GM19397 (cell line): ENCODE data around the gene TTLL3.

ENCODE experiments used
- ATAC-seq: cut with Tn5 transposase; IDR thresholded peaks from one replicate; pipeline ENCODE4 v1.9.1; 2021; ENCODE audit warnings: mild to moderate bottlenecking, moderate library complexity; ENCODE audit not compliant: unreplicated experiment

TTLL3 gene

DNA sequence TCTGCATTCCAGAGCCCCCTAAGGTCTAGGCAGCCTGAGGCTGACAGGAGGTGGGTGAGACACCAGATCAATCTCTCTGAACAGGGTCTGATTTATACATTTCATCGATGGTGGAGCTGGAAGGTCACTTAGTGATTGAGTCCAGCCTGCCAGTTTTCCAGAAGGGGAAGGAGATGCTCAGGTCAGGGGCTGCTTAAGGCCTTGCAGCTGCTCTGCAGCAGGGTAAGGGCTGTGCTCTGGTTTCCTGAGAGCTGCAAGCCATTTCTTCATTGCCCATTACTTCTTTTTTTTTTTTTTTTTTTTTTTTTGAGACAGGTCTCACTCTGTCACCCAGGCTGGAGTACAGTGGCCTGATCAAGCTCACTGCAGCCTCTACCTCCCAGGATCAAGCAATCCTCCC, 28.5 kb upstream of the TTLL3 start:
- no peak for ATAC-seq

DNA sequence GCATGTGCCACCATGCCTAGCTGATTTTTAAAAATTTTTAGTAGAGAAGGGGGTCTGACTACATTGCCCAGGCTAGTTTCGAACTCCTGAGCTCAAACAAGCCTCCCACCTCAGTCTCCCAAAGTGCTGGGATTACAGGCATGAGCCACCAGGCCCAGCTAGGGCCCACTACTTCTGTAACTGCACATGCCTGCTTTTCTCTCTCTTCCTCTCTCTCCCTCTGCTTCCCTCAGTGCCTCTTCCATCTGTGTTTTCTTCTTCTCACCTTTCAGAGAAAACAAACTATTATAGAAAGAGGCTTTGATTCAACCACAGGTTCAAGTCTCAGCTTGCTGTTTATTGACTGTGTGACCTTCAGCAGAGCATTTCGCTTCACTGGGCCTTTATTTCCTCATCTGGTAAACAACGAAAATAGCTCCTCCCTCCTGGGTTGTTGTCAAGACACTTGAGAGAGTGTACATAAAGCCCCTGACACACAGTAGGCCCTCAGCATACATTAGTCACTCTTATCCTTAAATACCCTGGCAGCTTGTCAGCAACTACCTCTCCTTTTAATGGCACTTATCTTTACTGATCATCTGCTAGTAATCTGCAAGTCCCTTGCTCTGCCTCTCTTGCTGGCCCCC, 28.0 kb upstream of the TTLL3 start:
- no peak for ATAC-seq

DNA sequence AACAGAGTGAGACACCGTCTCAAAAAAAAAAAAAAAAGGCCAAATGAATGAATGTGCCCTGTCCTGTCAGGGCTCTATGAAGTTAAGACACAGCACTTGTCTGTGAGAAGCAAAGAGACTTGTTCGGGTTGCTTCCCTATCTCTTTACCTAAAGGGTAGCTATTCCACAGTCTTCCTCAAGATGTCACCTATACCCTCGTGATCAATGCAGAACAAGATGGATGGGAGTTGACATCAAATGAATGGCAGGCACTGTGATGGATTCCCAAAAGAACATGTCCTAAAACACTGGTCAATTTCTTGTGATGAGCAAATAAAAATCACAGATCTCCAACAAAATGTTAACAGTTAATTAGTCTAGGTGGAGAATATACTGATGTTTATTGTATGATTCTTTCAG, 27.3 kb upstream of the TTLL3 start:
- ATAC-seq, result no peak

DNA sequence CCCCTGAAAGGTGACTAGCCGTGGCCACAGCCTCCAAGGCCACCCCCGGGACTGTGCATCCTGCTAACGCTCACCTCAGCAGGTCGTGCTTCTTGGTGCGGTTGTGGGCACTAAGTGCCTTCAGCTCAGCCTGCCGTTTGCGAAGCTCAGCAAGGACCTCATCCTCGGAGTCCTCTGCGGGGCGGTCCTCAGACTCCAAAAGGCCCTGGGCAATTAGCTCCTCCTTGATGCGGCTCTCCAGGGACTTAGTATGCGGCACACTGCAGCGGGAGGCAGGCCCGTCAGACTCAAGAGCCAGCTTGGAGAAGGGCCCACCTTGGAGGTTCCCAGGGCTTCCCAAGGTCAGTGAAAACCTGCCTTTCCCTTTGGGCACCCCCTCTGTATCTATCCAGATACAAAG, 26.1 kb upstream of the TTLL3 start:
- ATAC-seq, result no peak

DNA sequence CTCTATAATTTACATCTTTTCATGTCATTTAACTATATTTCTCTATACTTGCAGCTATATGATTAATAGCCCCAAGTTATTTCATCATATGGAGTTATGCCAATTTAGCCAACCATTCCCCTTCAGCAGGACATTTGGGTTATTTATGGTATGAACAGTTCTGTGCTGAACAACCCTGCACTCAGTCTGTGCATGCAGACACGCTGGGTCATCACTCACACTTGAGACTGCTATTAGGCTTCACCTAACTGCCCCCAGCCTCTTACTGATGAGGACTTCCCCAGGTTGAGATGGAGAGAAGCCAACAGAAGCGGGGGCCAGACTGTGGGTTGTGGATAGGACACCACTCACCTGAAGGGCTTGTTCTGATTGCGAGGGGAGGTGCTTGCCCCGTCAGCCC, 25.1 kb upstream of the TTLL3 start:
- no peak for ATAC-seq

DNA sequence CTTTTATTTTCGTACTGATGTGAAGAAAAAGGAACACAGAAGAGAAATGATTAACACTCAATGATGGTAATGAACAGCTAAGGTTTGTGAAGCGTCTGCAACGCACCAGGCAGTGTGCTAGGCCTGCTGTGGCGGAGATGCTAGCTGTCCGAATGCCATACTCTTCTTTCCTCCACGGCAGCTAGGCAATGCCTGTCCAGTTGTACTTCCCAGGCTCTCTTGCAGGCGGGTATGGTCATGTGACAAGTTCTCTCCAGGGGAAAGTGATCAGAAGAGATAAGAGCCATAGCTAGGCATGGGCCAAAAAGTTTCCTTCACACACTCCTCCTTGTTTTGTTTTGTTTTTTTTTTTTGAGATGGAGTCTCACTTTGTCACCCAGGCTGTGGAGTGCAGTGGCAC, 24.5 kb upstream of the TTLL3 start:
- ATAC-seq, result no peak

DNA sequence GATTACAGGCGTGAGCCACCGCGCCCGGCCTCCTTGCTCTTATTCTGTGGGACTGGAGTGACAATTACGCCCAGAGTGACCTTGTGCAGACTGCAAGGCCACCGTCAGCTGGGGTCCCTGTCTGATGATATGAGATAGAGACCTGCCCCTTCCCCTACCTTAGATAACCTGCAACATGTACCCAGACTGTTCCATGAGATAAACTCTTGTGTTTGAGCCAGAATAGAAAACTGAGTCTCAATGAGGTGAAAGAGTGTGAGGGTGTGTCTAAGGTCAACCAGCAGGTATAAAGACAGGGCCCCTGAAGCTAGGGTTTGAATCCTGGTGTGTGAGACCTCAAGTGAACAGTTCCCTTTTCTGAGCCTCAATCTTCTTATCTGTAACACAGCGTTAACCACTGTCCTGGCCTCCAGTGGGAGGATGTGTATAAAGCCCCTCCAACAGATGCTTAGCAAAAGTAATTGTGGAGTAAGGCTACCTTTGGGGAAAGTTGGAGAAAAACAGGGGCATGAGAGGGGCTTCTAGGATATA, 23.8 kb upstream of the TTLL3 start:
- ATAC-seq, result no peak

DNA sequence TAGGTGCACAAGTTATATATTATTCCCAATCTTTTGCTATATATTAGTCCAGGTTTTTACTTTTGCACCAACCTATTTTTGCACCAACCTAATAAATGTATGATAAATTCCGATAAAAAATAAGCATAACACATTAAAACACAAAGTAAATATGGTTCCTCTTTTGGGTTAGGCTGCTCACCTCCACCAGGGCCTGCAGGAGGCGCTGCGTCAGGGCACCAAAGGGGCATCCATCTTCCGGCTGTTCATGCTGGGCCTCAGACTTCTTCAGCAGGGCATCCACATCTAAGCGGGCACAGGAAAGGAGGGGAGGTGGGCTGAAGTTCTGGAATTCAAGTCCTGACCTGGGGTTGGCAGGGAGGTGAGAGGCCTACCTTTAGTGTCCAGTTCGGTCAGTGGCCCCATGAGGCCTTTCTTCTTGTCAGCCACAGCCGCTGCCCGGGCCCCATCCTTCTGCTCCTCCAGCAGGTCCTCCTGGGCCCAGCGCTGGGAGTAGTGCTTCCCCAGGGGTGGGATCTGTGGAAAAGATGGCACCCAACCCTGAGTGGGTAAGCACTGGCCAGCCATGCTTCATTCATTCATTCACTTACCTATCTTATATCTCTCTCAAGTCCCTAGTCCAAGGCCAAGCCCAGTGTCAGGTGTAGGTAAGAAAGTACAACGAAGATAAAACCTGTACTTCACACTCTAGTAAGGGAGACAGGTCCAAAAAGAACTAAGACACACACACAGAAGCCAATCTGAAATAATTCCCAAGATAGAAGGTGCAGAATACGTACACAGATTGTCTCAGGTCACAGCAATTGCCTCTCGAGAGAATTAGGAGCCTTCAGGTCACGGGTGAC, 23.0 kb upstream of the TTLL3 start:
- no peak for ATAC-seq

DNA sequence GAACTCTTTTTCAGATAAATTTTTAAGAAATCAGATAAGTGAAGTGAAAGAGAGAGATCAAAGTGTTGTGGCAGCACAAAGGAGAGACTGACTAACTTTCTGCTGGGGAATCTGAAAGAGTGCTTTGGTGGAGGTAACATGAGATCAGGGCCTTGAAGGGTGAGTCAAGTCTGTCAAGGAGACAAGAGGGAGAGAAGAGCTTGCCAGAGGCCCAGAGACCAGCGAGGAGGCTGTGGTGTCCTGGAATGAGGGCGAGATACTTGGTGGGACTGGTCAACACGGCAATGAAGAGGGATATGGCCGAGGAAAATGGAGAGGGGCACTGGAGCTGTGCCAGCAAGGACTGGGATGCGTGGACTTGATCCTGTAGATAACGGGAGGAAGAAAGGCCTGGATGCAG, 22.3 kb upstream of the TTLL3 start:
- ATAC-seq, result no peak

DNA sequence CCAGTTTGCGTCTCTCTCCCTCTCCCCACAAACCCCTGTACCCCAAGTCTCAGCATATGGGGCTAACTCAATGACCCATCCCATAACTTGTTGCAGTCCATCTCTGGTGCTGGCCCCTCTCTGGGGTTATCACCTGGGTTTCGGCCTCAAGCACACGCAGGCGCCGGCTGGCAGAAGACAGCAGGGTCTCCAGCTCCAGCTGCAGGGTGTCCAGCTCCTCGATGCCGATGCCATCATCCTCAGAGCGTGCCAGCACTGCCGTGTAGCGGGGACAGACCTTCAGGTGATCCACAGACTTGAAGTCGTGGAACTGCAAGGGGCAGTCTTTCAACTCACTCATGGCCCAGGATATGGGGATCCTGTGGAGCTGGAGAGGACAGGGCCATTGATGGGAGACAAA, 18.9 kb upstream of the TTLL3 start:
- ATAC-seq, result no peak

DNA sequence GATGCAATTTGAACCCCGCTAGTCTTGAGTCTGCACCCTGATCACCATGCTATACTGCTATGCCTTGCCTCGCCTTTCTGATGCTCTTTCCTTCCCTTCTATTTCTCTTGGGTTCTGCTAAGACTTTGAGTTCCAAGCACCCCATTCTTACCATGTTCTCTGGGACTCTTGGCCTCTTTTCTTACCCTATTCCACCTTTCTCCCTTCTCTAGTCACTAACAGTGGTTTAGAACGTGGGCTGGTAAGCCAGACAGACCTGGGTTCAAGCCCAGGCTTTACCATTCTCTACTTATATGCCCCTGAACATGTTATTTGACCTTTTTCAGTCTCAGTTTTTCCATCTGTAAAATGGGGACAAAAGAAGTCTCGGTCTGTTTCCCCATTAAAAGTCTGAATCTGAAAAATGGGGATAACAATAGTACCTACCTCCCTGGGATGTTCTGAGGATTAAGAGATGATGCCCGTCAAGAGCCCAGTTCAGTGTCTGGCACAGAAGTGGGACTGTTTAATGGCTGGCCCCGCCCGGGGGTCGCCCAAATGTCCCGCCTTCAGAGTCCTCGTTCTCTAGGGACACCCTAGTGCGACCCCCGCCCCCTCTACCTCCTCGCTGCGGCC, 18.2 kb upstream of the TTLL3 start:
- no peak for ATAC-seq

DNA sequence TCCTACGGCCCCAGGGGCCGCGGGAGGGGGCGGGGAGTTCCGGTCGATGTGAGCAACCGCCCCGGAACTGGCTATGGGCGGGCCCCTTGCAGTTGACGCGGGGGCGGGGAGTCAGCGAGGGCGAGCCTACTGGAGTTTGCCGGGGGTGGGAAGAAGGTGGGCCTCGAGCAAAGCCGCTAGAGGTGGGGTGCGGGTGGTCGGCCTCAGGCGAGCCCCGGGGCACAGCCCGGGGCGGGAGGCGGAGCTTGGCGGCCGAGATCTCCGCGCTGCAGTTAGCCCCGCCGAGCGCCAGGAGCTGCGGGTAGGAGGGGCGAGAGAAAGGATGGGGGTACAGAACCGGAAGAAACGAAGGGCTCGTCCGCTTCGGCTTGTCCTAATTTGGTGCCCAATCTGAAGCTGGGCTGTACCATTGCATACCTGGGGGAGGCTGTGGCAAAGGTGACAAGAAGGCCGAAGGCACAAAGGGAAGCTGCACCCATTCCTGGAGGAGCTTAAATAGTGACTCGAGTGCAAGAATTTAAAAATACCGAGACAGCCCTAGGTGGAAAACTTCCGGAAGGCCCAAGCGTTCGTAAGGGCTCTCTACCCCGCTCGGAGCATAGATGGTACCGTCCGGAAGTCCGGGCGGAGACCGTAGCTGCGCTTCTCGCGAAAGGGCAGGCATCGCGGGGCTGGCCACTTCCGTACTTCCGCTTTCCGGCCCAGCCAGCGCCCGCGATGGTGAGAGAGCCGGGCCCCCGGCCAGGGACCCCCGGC, 17.5 kb upstream of the TTLL3 start, which contains the start of the genes ARPC4 and TADA3:
Gene ARPC4 (plus strand): TSS at position 678 of the 756 bp plus-strand sequence. CDS start 40 bp downstream, at position 718.
Gene TADA3 (minus strand): TSS at position 69 of the 756 bp plus-strand sequence. CDS start 1,007 bp downstream, outside the sequence.
- ATAC-seq, result peak; percentile 79

DNA sequence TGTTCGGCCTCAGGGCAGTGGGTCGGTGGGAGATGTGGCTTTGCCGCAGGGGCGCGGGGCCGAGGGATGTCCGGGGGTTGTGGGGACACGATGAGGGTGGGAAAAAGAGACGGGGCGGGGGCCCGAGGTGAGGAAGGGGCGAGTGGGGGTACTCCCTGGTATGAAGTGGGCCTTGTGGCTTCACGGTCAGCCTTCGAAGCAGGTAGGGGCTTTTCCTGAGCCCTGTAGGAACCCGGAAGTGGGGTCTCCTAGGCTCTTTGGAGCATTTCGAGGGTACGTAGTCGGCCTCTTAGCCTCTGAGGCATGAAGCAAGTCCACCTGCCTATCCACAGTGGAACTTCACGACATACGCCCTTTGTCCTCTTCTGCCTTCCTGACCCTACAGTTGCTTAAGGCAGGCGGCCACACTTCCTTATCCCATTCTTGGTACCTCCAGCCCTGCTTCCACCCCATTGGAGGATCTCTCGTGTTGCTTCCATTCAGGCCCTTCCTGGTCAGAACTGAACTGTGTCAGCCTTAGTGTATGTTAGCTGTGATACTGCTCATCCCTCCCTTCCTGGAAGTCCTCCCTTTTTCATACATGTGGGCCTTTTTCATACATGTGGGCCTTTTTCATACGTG, 16.8 kb upstream of the TTLL3 start:
- peak; percentile 3 for ATAC-seq

DNA sequence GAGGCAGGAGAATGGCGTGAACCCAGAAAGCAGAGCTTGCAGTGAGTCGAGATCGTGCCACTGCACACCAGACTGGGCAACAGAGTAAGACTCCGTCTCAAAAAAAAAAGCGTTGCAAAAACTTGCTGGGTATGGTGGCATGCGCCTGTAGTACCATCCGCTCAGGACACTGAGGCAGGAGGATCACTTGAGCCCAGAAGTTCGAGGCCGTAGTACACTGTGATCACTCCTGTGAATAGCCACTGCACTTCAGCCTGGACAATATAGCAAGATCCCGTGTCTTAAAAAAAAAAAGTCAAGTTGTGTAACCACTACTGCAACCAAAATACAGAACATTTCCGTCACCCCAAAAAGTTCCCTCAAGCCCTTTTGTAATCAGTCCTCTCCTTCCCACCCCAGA, 15.7 kb upstream of the TTLL3 start:
- no peak for ATAC-seq

DNA sequence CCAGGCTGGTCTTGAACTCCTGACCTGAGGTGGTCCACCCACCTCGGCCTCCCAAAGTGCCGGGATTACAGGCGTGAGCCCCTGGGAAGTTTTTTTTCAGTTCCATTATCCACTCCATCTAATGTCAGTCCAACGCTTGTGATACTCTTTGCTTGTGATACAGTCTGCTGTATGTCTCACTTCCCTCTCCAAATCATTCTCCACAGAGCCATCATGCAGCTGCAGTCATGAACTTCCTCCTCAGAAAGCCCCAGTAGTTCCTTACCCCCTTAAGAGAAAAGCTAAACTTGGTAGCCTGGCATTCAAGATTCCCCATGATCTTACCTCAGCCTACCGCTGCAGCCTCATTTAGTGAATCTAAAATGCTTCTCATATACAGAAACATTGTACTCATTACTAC, 14.9 kb upstream of the TTLL3 start:
- no peak for ATAC-seq

DNA sequence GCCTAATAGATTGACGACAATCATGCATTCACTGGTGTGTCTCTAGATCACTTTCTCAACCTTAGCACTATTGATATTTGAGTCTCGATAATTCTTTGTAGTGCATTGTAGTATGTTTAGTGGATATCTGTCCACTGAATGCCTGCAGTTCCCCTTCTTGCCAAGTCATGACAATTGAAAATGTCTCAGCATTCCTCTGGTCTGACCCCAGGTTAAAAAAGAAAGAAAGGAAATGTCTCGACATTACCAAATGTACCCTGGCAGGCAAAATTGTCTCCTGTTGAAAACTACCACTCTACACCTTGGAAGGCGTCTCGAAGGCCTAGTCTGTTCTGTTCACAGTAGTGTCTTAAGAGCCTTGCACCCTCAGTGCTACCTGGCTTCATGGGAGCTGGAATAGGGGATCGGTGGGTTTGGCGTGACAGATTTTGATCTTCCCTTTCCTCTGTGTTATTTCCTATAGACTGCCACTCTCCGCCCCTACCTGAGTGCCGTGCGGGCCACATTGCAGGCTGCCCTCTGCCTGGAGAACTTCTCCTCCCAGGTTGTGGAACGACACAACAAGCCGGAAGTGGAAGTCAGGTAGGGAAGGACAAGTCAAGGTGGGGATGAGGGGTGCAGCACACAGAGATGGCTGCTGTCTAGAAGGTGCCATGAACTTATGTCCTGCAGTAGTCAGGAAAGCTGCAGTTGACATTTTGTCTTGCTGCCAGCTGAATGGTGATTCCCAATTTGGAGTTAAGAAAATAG, 12.7 kb upstream of the TTLL3 start:
- no peak for ATAC-seq

DNA sequence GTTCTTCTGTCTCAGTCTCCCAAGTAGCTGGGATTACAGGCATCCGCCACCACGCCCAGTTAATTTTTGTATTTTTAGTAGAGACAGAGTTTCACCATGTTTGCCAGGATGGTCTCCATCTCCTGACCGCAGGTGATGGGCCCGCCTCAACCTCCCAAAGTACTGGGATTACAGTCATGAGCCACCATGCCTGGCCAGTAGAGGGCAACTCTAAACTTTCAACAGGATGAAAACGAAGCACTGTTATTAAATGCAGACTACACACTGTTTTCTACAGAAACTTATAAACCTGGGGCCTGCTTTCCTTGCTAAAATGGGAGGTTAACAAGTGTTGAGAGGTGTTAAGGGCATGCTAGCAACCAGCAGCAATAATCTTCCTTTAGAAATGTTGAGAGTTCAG, 9.5 kb upstream of the TTLL3 start:
- no peak for ATAC-seq

DNA sequence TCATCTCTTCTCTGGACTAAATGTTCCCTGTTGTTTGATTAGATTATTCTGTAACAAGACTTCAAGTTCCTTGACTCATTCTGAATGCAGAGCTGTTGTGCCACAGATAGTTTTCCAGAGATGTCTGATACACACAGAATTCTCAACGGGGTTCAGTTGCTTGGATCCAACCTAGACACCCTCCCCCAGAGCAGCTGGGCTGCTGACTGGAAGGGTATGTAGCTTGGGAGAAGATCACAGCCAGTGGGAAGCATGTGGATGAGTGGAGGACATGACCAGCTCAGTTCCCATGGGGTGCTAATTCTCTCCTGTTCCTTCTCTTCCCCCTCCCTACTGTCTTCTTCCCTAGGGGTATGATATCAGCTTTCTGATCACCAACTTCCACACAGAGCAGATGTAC, 6.6 kb upstream of the TTLL3 start:
- no peak for ATAC-seq

DNA sequence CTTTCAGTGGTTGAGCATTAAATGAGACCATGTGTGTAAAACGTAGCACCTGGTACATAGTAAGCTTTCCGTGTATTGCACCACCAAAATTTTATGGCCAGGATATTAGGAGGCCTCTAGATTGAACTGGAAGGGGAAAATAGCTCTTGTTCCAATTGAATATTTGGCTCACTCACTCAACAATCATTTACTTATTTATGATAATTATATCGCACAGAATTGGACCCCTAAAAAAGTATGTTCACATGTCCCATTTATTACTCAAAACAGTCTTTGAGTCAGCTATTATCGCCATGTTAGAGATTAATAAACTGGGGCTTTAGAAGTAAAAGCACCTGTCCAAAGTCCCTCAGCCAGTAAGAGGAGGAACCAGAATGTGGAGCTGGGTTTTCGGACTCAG, 5.1 kb upstream of the TTLL3 start:
- ATAC-seq, result no peak

DNA sequence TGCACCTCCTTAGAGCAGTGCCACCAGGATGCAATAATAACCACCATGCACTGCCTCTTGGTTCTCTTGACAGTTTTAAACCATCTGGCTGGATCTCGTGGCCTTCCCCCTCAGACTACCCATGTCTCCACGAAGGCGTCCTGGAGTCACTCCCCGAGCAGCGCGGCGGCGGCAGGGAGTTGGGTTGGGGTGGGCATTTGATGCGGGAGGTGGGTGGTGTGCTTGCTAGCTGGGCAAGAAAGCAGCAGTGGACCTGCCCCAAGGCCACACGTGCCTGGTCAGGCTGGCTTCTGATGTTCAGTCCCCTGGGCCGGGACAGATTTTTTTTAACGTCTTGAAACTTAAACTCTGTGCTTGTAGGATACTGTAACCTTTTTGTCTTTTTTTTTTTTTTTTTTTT, 3.9 kb upstream of the TTLL3 start:
- no peak for ATAC-seq
